GM18519 (cell line): ENCODE results near the gene NCS1.

Experiments used
- ATAC-seq: cut with Tn5 transposase; IDR thresholded peaks from one replicate; pipeline ENCODE4 v1.9.1; 2021; ENCODE audit warnings: mild to moderate bottlenecking, moderate library complexity; ENCODE audit not compliant: unreplicated experiment, low FRiP score

NCS1 gene

DNA sequence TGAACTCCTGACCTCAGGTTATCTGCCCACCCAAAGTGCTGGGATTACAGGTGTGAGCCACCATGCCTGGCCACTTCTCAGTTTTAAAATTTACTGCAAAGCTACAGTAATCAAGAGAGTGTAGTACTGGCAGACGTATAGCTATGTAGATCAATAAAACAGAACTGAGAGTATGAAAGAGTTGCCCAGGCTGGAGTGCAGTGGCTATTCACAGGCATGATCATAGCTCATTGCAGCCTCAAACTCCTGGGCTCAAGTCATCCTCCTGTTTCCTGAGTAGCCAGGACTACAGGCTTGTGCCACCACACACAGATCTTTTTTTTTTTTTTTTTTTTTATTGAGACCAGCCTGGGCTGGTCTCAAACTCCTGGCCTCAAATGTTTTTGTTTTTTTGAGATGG lies 26.5 kb upstream of the NCS1 start:
- ATAC-seq: no peak

DNA sequence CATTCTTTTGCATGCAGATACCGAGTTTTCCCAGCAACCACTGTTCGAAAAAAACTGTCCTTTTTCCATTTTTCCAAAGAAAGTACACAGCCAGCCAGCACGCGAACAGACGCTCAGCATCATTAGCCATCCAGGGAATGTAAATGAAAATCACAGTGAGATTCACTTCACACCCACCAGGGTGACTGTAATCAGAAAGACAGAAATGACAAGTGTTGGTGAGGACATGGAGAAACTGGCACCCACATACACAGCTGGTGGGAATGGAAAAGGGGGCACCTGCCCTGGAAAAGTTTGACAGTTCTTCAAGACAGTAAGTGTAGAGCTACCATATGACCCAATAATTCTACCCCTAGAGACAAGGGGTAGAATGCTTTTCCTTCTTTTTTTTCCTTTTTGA lies 25.0 kb upstream of the NCS1 start:
- ATAC-seq: no peak

DNA sequence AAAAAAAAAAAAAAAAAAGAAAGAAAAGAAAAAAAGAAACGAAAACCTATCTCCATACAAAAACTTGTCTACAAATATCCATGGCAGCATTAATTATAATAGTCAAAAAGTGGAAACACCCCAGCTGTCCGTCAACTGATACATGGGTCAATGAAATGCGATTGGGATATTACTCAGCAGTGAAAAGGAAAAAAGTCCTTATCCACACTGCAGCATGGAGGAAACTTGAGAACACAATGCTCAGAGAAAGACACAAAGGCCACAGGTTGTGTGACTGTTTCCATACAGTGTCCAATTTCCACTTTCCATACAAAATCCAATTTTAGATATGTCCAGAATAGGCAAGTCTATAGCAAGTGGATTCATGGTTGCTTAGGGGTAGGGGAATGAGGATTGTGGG lies 24.3 kb upstream of the NCS1 start:
- ATAC-seq: no peak

DNA sequence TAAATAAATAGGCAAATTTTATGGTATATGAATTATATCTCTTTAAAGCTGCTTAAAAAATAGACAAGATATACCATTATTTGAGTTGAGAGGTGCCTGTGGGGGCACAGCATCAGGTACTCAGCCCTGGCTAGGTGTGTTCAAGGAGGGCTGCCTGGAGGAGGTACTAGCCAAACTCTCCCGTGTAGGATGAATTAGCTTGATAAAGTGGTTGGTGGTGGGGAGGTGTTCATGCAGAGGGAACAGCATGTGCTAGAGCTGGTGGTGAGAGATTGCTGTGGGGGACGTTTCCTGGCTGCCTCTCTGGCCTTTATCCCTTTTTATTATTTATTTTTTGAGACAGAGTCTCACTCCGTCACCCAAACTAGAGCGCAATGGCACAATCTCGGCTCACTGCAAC lies 23.2 kb upstream of the NCS1 start:
- no peak for ATAC-seq

DNA sequence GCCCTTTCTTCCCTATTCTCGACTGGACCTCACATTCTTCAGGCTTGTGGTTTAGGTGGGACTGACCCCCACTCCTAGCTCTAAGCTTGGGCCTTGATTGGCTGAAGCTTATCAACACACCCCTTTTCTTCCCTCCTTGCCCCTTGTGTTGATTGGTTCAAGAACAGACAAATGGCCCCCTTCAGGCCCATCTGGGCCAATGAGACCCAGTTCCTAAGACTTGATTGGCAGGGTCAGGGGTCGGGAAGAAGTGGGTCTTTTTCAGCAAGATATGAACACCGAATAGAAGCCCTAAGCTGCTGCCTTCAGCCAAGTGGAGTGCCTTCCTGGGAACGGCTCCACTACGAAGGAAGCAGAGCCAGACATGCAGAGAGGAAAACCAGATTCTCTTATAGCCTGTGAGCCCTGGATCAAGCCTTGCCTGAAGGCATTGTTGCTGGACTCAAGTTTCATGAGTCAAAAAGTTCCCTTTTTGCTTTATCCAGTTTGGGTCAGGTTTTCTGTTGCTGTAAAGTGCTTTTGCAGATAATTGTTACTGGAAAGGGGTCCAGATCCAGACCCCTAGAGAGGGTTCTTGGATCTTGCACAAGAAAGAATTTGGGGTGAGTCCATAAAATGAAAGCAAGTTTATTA lies 22.4 kb upstream of the NCS1 start:
- no peak for ATAC-seq

DNA sequence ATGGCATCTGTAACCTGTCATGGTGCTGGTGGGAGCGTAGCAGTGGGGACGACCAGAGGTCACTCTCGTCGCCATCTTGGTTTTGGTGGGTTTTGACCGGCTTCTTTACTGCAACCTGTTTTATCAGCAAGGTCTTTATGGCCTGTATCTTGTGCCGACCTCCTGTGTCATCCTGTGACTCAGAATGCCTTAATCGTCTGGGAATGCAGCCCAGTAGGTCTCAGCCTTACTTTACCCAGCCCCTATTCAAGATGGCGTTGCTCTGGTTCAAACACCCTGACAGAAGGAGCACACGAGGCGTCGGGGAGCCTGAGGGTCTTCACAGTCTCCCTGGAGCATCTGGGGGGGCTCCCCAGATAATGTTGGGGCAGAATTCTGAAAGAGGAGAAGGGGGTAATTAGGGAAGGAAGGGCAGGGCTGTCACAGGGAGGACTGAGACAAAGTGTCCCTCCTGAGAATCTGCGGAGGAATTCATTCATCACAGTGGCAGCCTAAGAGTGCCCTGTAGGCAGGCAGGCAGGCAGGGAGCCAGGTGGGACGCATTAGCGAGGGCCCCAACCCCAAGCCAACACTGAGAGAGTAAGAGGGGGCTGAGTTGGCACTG lies 21.3 kb upstream of the NCS1 start:
- no peak for ATAC-seq

DNA sequence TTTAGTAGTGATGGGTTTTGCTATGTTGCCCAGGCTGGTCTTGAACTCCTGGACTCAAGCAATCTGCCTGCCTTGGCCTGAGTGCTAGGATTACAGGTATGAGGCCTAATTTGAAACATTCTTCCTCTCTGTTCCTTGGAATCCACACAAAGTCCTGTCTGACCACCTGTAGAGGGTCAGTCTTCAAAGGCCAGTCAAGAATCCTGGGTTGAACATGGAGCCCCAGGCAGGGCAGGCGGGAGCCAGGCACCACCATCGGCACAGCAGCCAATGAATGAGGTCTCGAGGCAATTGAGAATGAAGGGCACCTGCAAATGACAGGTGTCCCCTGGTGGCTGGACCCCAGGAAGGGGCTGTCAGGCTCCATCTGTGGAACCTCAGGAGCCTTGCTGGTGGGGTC lies 17.4 kb upstream of the NCS1 start:
- no peak for ATAC-seq

DNA sequence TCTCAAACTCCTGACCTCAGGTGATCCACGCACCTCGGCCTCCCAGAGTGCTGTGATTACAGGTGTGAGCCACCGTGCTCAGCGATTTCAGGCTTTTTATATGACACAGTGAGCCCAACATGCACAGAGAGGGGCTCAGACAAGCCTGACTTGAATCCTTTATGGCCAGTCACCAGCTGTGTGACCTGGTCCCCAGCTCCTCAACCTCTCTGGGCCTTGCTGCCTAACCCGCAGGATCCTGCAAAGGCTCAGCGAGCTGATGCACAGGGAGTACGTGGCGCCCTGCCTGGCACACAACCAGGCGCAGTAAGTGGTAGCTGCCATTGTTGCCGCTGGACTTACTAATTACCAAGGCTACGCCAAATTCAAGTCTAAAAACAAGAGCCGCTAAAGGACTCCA lies 16.6 kb upstream of the NCS1 start:
- ATAC-seq: no peak

DNA sequence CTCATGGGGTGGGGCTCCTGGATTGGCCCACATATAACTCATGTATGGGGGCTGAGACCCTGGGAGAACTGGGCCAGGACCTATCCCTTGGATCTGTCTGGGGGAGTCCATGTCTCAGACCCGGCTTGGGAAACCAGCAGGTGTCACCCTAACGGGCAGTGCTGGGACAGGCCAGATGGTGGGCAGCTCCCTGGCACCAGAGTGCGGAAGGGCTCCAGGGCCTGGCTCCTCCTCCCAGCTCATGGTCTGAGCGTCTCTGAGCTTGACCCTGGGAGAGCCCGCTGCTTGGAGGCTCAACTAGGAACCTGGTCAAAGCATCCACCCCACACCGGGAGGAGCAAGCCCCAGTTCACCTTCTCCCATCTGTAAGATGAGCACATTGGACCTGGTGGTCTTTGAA lies 15.5 kb upstream of the NCS1 start:
- ATAC-seq: no peak

DNA sequence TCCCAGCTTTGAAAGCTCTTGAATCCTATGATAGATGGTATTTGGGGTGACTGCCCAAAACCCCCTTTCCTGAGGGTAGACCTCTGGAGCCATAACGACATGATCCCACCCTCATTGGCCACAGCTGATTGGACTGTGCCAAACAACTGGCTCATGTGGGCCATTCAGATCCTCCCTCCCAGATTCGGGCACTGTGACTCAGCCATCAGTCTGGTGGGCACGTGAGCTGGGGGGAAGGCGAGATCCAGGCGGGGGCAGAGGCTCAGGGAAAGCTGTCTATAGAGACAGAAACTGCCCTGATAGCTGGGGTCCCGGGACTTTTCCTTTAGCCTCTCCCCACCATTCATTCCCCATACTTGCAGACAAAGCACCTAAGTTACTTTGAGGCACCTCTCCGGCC lies 15.1 kb upstream of the NCS1 start:
- ATAC-seq: no peak

DNA sequence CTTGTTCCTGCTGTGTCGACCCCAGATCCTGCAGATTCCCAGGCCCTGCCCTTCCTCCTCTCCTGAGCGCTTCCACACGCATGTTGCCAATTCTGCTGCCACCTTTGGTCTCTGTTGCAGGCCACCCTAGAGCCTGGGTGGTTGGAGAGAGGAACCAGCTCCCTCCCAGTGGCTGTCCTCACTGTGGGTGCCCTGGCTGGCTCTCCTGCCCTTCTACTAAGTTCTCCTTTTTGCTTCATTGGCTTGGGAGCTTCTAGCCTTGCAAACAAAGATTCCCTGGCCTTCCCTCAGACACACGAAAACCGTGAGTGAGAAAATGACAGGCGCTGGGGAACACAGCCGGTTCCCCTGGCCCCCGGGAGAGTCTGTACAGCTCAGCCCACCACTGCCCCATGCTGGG lies 14.2 kb upstream of the NCS1 start:
- ATAC-seq: no peak

DNA sequence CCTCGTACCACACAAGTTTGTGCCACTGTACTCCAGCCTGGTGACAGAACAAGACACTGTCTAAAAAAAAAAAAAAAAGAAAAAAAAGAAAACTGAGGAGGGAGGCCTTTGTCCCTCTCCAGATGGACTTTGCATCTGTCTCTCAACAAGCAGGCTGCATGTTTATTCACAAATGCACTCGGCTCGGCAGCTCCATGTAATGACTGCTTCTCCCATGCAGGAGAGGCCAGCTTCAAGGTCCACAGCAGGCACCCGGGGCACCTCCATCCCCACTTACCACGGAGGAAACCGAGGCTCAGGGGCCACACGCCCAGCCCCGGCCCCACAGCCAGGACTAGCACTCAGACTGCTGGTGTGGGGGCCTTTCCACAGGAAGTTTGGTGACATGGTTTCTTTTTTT lies 13.1 kb upstream of the NCS1 start:
- no peak for ATAC-seq

DNA sequence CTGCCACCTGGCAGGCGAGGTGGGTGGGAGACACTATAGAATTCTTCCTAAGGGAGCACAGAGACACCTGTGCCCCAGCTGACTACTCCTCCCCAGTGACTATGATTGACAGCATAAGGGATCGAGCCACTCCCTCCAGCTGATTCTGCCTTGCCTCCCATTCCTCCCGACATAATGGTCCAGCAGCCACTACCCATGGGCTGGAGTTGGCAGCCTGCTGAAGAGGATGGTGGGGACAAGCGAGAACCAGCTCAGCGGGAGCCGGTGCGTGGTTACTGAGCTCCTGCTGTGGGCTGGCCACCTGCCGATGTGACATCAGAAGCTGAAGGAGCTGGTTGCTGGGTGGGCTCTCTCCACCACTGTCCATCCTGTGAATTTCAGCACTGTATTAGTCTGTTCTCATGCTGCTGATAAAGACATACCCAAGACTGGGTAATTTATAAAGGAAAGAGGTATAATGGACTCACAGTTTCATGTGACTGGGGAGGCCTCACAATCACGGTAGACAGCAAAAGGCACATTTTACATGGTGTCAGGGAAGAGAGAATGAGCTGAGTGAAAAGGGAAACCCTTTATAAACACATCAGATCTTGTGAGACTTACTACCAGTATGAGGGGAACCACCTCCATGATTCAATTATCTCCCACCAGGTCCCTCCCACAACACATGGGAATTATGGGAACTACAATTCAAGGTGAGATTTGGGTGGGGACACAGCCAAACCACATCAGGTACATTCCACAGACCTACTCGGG lies 12.1 kb upstream of the NCS1 start:
- ATAC-seq: no peak

DNA sequence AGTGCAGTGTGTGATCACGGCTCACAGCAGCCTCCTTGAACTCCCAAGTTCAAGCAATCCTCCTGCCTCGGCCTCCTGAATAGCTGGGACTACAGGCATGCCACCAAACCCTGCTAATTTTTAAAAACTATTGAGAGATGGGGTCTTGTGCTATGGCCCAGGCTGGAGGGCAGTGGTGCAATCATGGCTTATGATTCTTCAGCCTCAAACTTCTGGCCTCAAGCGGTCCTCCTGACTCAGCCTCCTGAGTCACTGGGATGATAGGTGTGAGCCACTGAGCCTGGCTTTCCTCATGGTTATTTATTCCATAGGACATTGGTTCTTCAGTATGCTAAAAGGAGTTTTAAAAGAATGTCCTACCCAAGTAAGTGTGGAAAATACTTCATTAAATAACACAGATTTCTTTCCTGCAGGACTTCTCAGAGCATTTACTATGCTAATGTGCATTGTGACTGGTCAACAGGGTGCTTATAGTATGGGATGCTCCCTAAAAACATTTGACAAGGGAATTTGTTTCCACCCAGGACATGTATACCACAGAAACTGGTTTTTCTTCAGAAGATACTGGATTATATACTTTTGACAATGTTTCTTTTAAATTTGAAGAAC lies 11.2 kb upstream of the NCS1 start:
- no peak for ATAC-seq

DNA sequence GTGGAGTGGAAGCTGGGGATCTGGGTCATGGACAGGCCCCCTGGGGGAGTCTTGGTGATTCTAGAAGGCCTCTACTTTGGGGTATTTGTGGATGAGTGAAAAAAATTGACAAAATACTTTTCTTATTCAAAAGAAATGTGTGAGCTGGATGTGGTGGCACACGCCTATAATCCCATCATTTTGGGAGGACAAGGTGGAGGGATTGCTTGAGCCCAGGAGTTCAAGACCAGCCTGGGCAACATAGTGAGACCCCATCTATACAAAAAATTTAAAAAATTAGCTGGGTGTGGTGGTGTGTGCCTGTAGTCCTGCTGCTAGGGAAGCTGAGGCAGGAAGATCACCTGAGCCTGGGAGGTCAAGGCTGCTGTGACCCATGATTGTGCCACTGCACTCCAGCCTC lies 6.6 kb upstream of the NCS1 start:
- ATAC-seq: no peak

DNA sequence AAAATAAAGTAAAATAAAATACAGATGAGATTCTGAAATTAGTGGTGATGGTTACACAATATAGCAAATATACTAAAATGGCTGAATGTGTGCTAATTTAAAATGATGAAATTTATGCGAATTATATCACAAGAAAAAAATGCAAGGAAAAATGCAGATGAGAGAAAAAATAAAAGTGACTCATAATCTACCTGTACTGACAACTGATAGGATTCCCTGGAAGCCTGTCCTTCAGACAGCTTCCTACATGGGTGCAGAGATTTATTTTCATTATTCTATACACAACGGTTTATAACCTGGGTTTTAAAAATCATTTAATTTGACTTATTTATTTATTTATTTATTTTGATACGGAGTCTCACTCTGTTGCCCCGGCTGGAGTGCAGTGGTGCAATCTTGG lies 5.8 kb upstream of the NCS1 start:
- ATAC-seq: no peak

DNA sequence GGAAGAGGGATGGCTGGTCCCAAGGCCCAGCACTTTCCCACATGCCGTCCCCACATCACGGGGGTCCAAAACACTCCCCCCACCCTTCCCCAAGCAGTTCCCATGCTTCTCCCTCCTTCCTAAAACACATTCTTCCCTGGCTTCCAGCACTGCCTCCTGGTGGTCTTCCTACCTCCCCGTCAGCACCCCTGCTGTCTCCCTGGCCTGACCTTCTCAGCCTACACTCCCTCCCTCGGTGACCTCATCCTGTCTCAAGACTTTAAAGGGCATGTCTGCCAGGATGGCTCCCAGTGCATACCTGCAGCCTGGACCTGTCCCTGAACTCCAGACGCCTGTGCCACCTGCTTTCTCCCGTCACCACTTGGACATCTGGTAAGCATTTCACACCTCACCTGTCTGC lies 4.3 kb upstream of the NCS1 start:
- ATAC-seq: no peak

DNA sequence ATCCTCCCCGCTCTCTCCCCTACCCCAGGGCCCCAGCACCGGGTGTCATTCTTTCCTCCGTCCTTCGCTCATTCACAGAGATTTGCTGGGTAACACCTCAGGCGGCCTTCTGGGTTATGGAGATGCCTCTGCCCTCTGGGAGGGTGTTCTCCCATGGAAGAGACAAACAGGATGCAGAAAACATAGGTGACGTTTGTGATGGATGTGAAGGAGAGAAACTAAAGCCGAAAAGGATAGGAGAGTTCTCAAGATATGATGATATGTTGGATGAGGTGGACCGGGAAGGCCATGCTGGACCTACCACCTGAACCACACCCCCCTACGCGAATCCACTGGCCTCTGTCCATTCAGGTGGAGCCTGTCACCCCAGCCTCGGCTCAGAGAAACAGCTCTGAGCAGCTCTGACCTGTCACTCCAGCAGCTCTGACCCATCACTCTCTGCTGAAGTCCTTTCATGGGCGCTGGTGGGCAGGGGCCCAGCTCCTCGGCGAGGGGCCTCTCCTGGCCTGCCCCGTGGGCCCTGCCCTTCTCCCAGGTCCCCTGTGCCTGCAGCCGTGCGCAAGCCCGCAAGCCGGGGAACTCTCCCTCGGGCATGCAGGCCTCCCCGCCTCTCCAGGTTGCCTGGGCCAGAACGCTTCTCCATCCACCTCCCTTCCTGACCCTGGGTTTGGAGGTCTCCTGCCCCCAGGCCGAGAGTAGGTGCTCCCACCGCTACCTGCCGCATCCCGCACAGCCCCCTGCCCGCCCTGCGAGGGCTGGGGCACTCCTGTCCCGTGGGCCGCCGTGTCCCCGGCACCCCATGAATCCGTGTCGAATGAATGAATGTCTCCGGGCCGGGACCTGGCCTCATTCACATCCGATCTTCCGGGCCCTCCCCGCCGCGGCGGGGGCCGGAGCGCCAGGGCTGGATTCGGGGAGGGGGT lies 717 bp upstream of the NCS1 start:
- no peak for ATAC-seq

DNA sequence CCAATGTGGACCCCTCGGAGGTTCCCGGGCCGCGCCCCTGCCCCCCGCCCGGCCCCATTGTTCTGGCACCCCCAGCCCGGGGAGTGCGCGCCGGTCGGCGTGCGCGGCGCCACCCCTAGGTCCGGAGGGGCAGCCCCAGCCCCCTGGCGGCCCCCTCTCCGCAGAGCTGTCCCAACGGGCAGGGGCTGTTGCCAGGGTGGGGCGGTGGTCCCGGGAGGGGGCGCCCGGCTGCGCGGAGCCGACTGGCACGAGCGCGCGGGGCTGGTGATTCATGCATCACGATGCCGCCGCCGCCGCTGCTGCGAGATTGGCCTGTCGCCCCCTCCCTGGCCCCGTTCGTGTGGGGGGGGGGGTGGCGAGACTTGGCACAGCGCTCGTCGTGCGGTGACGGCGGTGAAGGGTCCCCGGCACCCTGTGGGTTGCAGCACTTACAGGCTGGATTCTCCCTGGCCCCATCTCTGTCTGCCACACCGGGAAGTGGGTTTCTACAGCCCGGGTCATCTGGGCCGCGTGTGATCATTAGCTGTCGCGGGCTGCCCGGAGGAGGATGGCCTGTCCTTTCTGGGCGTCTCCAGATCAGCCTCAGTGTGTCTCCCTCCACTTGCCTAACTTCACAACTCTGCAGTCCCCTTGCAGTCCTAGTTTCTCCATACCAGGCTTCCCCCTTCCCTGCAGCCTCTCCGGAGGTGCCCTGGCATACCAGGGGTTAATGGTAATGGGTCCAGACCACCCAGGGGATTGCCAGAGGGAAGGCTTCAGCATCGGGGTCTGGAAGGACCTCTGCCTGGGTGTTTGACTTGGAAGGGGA lies 858 bp downstream of the NCS1 start:
- ATAC-seq: no peak

DNA sequence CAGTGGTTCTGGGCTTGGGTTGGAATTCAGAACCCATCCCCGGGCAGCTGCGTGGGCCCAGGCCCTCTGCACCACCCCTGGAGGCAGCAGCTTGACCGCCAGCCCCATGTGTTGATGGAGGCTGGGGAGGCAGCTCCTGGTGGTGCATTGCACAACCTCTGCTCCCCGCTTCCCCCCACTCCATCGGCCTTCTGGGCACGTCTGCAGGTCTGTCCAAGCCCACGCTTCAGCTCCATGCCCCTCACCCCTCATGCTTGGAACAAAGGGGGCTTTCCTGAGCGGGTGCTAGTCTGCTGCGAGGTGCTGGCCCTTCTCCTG lies 1.4 kb downstream of the NCS1 start:
- ATAC-seq: no peak
